Neural cell (in vitro differentiated cells): ENCODE measurements around the gene SLC41A1. TPM values are rescaled to one million over a fixed set of nuclear protein-coding genes. Genes with fewer than 3 reads are reported as not detected.

Experiments
- H2AFZ ChIP-seq: fragments of 200-600, 300-800 bp; sonication (generic), shearing (Covaris generic); 2 replicates; pipeline ENCODE4 v1.6.0; 2014; ENCODE audit warnings: low read depth, mild to moderate bottlenecking, antibody characterized with exemption, low read length, moderate library complexity
- H3F3A ChIP-seq: fragments of 200-600 bp; shearing (Covaris generic); 2 replicates; pipeline ENCODE4 v1.6.1; 2016; ENCODE audit warnings: mild to moderate bottlenecking, moderate library complexity, mixed read lengths, antibody characterized with exemption, low read length; ENCODE audit not compliant: insufficient read depth, poor library complexity, severe bottlenecking
- H3K27ac ChIP-seq: fragments of 200-600, 300-800 bp; sonication (generic), shearing (Covaris generic); 2 replicates; pipeline ENCODE4 v1.5.1; 2014; ENCODE audit warnings: mild to moderate bottlenecking, low read length, moderate library complexity
- H3K27me3 ChIP-seq: fragments of 300-800, 200-600 bp; sonication (generic), shearing (Covaris generic); 2 replicates; pipeline ENCODE4 v1.6.0; 2014; ENCODE audit warnings: mild to moderate bottlenecking, low read depth, low read length, moderate library complexity; ENCODE audit not compliant: insufficient read depth
- H3K36me3 ChIP-seq: fragments of 300-800, 200-600 bp; sonication (generic), shearing (Covaris generic); 2 replicates; pipeline ENCODE4 v1.5.1; 2014; ENCODE audit warnings: mild to moderate bottlenecking, antibody characterized with exemption, low read length, moderate library complexity; ENCODE audit not compliant: insufficient read depth
- H3K4me2 ChIP-seq: fragments of 300-800, 200-600 bp; sonication (generic), shearing (Covaris generic); 2 replicates; pipeline ENCODE4 v1.6.0; 2014; ENCODE audit warnings: mild to moderate bottlenecking, low read length
- H3K4me3 ChIP-seq: fragments of 300-800, 200-600 bp; sonication (generic), shearing (Covaris generic); 2 replicates; pipeline ENCODE4 v1.5.1; 2014; ENCODE audit warnings: mild to moderate bottlenecking, low read length, moderate library complexity
- H3K79me2 ChIP-seq: fragments of 200-600 bp; shearing (Covaris generic); replicated peaks from 2 replicates; pipeline ENCODE4 v1.6.0; 2014; ENCODE audit warnings: mild to moderate bottlenecking, low read length, moderate library complexity; ENCODE audit not compliant: insufficient read depth
- H3K9ac ChIP-seq: fragments of 300-800, 200-600 bp; sonication (generic), shearing (Covaris generic); 2 replicates; pipeline ENCODE4 v1.6.1; 2016; ENCODE audit warnings: mild to moderate bottlenecking, low read length, mixed read lengths
- H3K9me2 ChIP-seq: fragments of 200-600 bp; shearing (Covaris generic); 2 replicates; pipeline ENCODE4 v1.6.1; 2016; ENCODE audit warnings: mild to moderate bottlenecking, low read length, mixed read lengths; ENCODE audit not compliant: insufficient read depth
- H3K9me3 ChIP-seq: fragments of 200-600, 300-800 bp; sonication (generic), shearing (Covaris generic); 2 replicates; pipeline ENCODE4 v1.6.1; 2016; ENCODE audit warnings: mild to moderate bottlenecking, mixed run types, low read length, moderate library complexity, mixed read lengths
- H4K20me1 ChIP-seq: fragments of 200-600 bp; shearing (Covaris generic); 2 replicates; pipeline ENCODE4 v1.6.1; 2016; ENCODE audit warnings: mild to moderate bottlenecking, mixed run types; ENCODE audit not compliant: insufficient read depth
- EP300 ChIP-seq: fragments of 450-650 bp; conservative IDR thresholded peaks from 2 replicates; pipeline ENCODE4 v1.6.1; 2014; ENCODE audit warnings: antibody characterized with exemption, mild to moderate bottlenecking, moderate library complexity; ENCODE audit not compliant: poor library complexity, severe bottlenecking
- EZH2 ChIP-seq: fragments of 200-600, 300-800 bp; shearing (Covaris generic), sonication (generic); IDR thresholded peaks from 2 replicates; pipeline ENCODE4 v1.6.1; 2014; ENCODE audit warnings: antibody characterized with exemption, low read length, borderline replicate concordance, mild to moderate bottlenecking; ENCODE audit not compliant: insufficient read depth, poor library complexity, severe bottlenecking
- MXI1 ChIP-seq: fragments of 450-650 bp; conservative IDR thresholded peaks from 2 replicates; pipeline ENCODE4 v1.6.1; 2014; ENCODE audit warnings: antibody characterized with exemption, mild to moderate bottlenecking; ENCODE audit not compliant: poor library complexity, severe bottlenecking
- POLR2AphosphoS5 ChIP-seq: IDR thresholded peaks from 2 replicates; pipeline ENCODE4 v1.6.1; 2012
- RAD21 ChIP-seq: fragments of 450-650 bp; conservative IDR thresholded peaks from 2 replicates; pipeline ENCODE4 v1.6.1; 2014; ENCODE audit warnings: antibody characterized with exemption, mild to moderate bottlenecking, moderate library complexity
- SMC3 ChIP-seq: fragments of 450-650 bp; conservative IDR thresholded peaks from 2 replicates; pipeline ENCODE4 v1.6.1; 2014; ENCODE audit warnings: antibody characterized with exemption, mild to moderate bottlenecking, moderate library complexity; ENCODE audit not compliant: poor library complexity
- TAF1 ChIP-seq: IDR thresholded peaks from 2 replicates; pipeline ENCODE4 v1.6.1; 2012; ENCODE audit warnings: low read depth
- polyA plus RNA-seq: library from polyadenylated mRNA; depleted of rRNA; stranded (reverse); fragments of >200 nt; gene quantifications from 2 replicates; pipeline ENCODE4 v1.2.3, GENCODE V29; 2014
- TF ChIP-seq, protein P1 (sequence below): fragments of 450-650 bp; IDR thresholded peaks from 2 replicates; pipeline ENCODE4 v1.5.1; 2014; ENCODE audit warnings: antibody characterized with exemption, mild to moderate bottlenecking, moderate library complexity; ENCODE audit not compliant: poor library complexity, severe bottlenecking
- TF ChIP-seq, protein P2 (sequence below): IDR thresholded peaks from 2 replicates; pipeline ENCODE4 v1.6.1; 2012; ENCODE audit warnings: borderline replicate concordance

The SLC41A1 gene
- polyA plus RNA-seq, 1 donor from 2014 or later, result 4.2 TPM

DNA sequence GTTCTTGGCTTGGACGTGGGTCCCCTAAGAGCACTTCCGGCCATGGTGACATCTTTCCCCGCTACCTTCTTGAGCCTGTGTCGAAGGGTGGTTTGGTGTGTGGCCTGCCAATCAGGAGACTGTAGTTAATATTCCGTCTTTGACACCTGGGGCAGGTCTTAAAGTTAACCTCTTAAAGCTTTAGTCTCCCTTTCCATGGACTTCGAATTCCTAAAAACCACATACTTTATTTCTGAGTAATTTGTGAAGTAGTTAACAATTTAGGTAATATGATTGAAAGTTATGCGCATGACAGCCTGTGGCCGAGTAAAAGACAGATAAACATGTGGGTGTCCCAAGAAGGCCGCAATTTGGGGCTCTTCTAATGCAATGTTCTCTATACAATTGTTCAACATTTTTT lies 27.6 kb downstream of the SLC41A1 start:
- H3K4me3 ChIP-seq, result no peak overlapping the region
- no peaks in the 10 kb centered on the region for H3K9me3 ChIP-seq
- no peak overlapping the region for H3K4me2 ChIP-seq
- TF ChIP-seq, protein P1, sequence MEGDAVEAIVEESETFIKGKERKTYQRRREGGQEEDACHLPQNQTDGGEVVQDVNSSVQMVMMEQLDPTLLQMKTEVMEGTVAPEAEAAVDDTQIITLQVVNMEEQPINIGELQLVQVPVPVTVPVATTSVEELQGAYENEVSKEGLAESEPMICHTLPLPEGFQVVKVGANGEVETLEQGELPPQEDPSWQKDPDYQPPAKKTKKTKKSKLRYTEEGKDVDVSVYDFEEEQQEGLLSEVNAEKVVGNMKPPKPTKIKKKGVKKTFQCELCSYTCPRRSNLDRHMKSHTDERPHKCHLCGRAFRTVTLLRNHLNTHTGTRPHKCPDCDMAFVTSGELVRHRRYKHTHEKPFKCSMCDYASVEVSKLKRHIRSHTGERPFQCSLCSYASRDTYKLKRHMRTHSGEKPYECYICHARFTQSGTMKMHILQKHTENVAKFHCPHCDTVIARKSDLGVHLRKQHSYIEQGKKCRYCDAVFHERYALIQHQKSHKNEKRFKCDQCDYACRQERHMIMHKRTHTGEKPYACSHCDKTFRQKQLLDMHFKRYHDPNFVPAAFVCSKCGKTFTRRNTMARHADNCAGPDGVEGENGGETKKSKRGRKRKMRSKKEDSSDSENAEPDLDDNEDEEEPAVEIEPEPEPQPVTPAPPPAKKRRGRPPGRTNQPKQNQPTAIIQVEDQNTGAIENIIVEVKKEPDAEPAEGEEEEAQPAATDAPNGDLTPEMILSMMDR, result no peak
- TF ChIP-seq RAD21, result no peak
- no peak for TF ChIP-seq POLR2AphosphoS5
- TF ChIP-seq, protein P2, sequence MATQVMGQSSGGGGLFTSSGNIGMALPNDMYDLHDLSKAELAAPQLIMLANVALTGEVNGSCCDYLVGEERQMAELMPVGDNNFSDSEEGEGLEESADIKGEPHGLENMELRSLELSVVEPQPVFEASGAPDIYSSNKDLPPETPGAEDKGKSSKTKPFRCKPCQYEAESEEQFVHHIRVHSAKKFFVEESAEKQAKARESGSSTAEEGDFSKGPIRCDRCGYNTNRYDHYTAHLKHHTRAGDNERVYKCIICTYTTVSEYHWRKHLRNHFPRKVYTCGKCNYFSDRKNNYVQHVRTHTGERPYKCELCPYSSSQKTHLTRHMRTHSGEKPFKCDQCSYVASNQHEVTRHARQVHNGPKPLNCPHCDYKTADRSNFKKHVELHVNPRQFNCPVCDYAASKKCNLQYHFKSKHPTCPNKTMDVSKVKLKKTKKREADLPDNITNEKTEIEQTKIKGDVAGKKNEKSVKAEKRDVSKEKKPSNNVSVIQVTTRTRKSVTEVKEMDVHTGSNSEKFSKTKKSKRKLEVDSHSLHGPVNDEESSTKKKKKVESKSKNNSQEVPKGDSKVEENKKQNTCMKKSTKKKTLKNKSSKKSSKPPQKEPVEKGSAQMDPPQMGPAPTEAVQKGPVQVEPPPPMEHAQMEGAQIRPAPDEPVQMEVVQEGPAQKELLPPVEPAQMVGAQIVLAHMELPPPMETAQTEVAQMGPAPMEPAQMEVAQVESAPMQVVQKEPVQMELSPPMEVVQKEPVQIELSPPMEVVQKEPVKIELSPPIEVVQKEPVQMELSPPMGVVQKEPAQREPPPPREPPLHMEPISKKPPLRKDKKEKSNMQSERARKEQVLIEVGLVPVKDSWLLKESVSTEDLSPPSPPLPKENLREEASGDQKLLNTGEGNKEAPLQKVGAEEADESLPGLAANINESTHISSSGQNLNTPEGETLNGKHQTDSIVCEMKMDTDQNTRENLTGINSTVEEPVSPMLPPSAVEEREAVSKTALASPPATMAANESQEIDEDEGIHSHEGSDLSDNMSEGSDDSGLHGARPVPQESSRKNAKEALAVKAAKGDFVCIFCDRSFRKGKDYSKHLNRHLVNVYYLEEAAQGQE, result no peak
- TF ChIP-seq TAF1, result no peak
- TF ChIP-seq MXI1, result no peak
- TF ChIP-seq SMC3, result no peak
- TF ChIP-seq EZH2, result no peak
- TF ChIP-seq EP300, result no peak
- no peak overlapping the region for H3K9ac ChIP-seq
- no peaks in the 10 kb centered on the region for H3K9me2 ChIP-seq
- H3K27ac ChIP-seq, result no peak overlapping the region
- H3K27me3 ChIP-seq, result no peaks in the 10 kb centered on the region
- H3F3A ChIP-seq, result no peaks in the 10 kb centered on the region
- no peaks in the 10 kb centered on the region for H3K79me2 ChIP-seq
- no peak overlapping the region for H2AFZ ChIP-seq
- no peaks in the 10 kb centered on the region for H4K20me1 ChIP-seq
- H3K36me3 ChIP-seq, result no peaks in the 10 kb centered on the region

DNA sequence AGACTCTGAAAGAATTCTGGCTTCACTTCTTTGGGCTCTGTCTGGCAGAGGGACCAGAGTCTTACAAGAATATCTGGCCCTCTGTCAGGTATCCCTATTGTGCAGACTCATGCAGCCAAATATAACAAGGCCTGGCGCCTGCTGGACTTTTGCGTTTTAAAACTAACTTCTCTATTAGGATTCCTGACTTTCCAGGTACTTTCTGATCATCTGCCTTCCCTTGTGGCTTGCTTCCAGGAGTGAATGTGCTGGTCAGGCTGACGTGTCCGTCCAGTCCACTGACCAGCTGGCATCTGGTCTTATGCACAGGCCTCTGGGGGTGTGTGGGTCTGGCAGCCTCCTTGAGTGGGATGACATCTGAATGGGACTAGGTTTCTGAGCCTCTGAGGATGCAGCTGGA lies 29.1 kb downstream of the SLC41A1 start:
- H3K4me2 ChIP-seq, result no peak overlapping the region
- no peaks in the 10 kb centered on the region for H3K27me3 ChIP-seq
- H4K20me1 ChIP-seq, result no peaks in the 10 kb centered on the region
- H3K9me3 ChIP-seq, result no peaks in the 10 kb centered on the region
- no peaks in the 10 kb centered on the region for H3F3A ChIP-seq
- no peak overlapping the region for H2AFZ ChIP-seq
- no peak overlapping the region for H3K27ac ChIP-seq
- H3K9me2 ChIP-seq, result no peaks in the 10 kb centered on the region
- TF ChIP-seq TAF1, result no peak
- TF ChIP-seq SMC3, result no peak
- no peak for TF ChIP-seq EP300
- no peak for TF ChIP-seq POLR2AphosphoS5
- TF ChIP-seq, protein P2, result no peak
- TF ChIP-seq, protein P1, result no peak
- TF ChIP-seq EZH2, result no peak
- no peak for TF ChIP-seq RAD21
- no peak for TF ChIP-seq MXI1
- H3K9ac ChIP-seq, result no peak overlapping the region
- H3K79me2 ChIP-seq, result no peaks in the 10 kb centered on the region
- H3K36me3 ChIP-seq, result no peaks in the 10 kb centered on the region
- H3K4me3 ChIP-seq, result no peak overlapping the region
